Measurements from ENCODE around the gene BCL6. TPM values are rescaled to one million over a fixed set of nuclear protein-coding genes. Genes with fewer than 3 reads are reported as not detected.

Gene BCL6
- total RNA-seq (10 to 100 TPM; 25.8 to 29.7 TPM), total RNA-seq (30.5 to 42.3 reads per million in 2 donors)

- no peaks in the 10 kb centered on the region for H3K9me3 ChIP-seq (ENCODE audit: control insufficient read depth, low read length, poor library complexity, severe bottlenecking)
- DNase-seq (peak; percentile 71 to 75 (median 74)), ATAC-seq (peak; percentile 71)
- H3K4me1 Mint-ChIP-seq, result peaks cover 44% of the 10 kb centered on the region
- H3K4me3 Mint-ChIP-seq, result peak within 1 kb of the TSS; percentile 100
- H3K27ac Mint-ChIP-seq, result peak within 1 kb of the TSS; percentile 99
- peaks cover 6% of the 10 kb centered on the region for H3K36me3 Mint-ChIP-seq (ENCODE audit: low read depth)
- H3K27me3 Mint-ChIP-seq, result no peaks in the 10 kb centered on the region
Observed at GRCh38 chr3:187745201-187746058, at the start of gene BCL6. BCL6 (minus strand) TSS chr3:187745468; CDS start chr3:187733693, 11,775 bp downstream.

GRCh38 chr3:187794731-187795130 is 49.5 kb upstream of the BCL6 start:
- DNase-seq, result no peak
- Mint-ChIP-seq H3K27ac (no peak overlapping the region), H3K4me1 (peaks cover 21% of the 10 kb centered on the region), H3K36me3 (ENCODE audit: low read depth) (peaks cover 2% of the 10 kb centered on the region), H3K27me3 (no peaks in the 10 kb centered on the region), H3K4me3 (no peak overlapping the region)
- H3K9me3 ChIP-seq (ENCODE audit: control insufficient read depth, low read length, poor library complexity, severe bottlenecking), result no peaks in the 10 kb centered on the region
- ATAC-seq, result no peak

GRCh38 chr3:187793618-187794017 is 48.4 kb upstream of the BCL6 start:
- H3K27me3 Mint-ChIP-seq, result no peaks in the 10 kb centered on the region
- H3K4me1 Mint-ChIP-seq, result peaks cover 14% of the 10 kb centered on the region
- peaks cover 2% of the 10 kb centered on the region for H3K36me3 Mint-ChIP-seq (ENCODE audit: low read depth)
- H3K4me3 Mint-ChIP-seq, result no peak overlapping the region
- no peak overlapping the region for H3K27ac Mint-ChIP-seq
- DNase-seq, result no peak
- ATAC-seq, result no peak
- H3K9me3 ChIP-seq (ENCODE audit: control insufficient read depth, low read length, poor library complexity, severe bottlenecking), result no peaks in the 10 kb centered on the region

- no peak for DNase-seq
- H3K27me3 Mint-ChIP-seq, result no peaks in the 10 kb centered on the region
- no peak for ATAC-seq
- H3K36me3 Mint-ChIP-seq (ENCODE audit: low read depth), result peaks cover 2% of the 10 kb centered on the region
- no peaks in the 10 kb centered on the region for H3K9me3 ChIP-seq (ENCODE audit: control insufficient read depth, low read length, poor library complexity, severe bottlenecking)
- H3K27ac Mint-ChIP-seq, result no peak overlapping the region
- H3K4me3 Mint-ChIP-seq, result no peak overlapping the region
- H3K4me1 Mint-ChIP-seq, result peaks cover 6% of the 10 kb centered on the region
Observed at GRCh38 chr3:187792521-187792920, 47.3 kb upstream of the BCL6 start.

GRCh38 chr3:187789872-187790271 is 44.6 kb upstream of the BCL6 start:
- Mint-ChIP-seq H3K27me3 (no peaks in the 10 kb centered on the region), H3K4me1 (peaks cover 6% of the 10 kb centered on the region), H3K27ac (no peak overlapping the region), H3K36me3 (ENCODE audit: low read depth) (no peaks in the 10 kb centered on the region), H3K4me3 (no peak overlapping the region)
- DNase-seq (no peak), ATAC-seq (no peak)
- no peaks in the 10 kb centered on the region for H3K9me3 ChIP-seq (ENCODE audit: control insufficient read depth, low read length, poor library complexity, severe bottlenecking)

GRCh38 chr3:187788984-187789857 is 44.0 kb upstream of the BCL6 start:
- ATAC-seq (no peak), DNase-seq (no peak)
- no peaks in the 10 kb centered on the region for H3K36me3 Mint-ChIP-seq (ENCODE audit: low read depth)
- no peak overlapping the region for H3K27ac Mint-ChIP-seq
- peaks cover 6% of the 10 kb centered on the region for H3K4me1 Mint-ChIP-seq
- no peaks in the 10 kb centered on the region for H3K9me3 ChIP-seq (ENCODE audit: control insufficient read depth, low read length, poor library complexity, severe bottlenecking)
- H3K4me3 Mint-ChIP-seq, result no peak overlapping the region
- H3K27me3 Mint-ChIP-seq, result no peaks in the 10 kb centered on the region

- DNase-seq (no peak), ATAC-seq (no peak)
- Mint-ChIP-seq H3K4me1 (peaks cover 9% of the 10 kb centered on the region), H3K4me3 (no peak overlapping the region), H3K27me3 (no peaks in the 10 kb centered on the region), H3K27ac (no peak overlapping the region), H3K36me3 (ENCODE audit: low read depth) (no peaks in the 10 kb centered on the region)
- no peaks in the 10 kb centered on the region for H3K9me3 ChIP-seq (ENCODE audit: control insufficient read depth, low read length, poor library complexity, severe bottlenecking)
Observed at GRCh38 chr3:187783098-187783497, 37.8 kb upstream of the BCL6 start.

GRCh38 chr3:187782006-187782405 is 36.7 kb upstream of the BCL6 start:
- H3K4me3 Mint-ChIP-seq, result no peak overlapping the region
- H3K27me3 Mint-ChIP-seq, result no peaks in the 10 kb centered on the region
- peaks cover 20% of the 10 kb centered on the region for H3K4me1 Mint-ChIP-seq
- no peaks in the 10 kb centered on the region for H3K36me3 Mint-ChIP-seq (ENCODE audit: low read depth)
- no peak overlapping the region for H3K27ac Mint-ChIP-seq
- no peaks in the 10 kb centered on the region for H3K9me3 ChIP-seq (ENCODE audit: control insufficient read depth, low read length, poor library complexity, severe bottlenecking)
- DNase-seq, result no peak
- ATAC-seq, result no peak

- H3K27me3 Mint-ChIP-seq, result no peaks in the 10 kb centered on the region
- no peak overlapping the region for H3K27ac Mint-ChIP-seq
- DNase-seq (no peak), ATAC-seq (no peak)
- no peaks in the 10 kb centered on the region for H3K36me3 Mint-ChIP-seq (ENCODE audit: low read depth)
- H3K9me3 ChIP-seq (ENCODE audit: control insufficient read depth, low read length, poor library complexity, severe bottlenecking), result no peaks in the 10 kb centered on the region
- peaks cover 20% of the 10 kb centered on the region for H3K4me1 Mint-ChIP-seq
- no peak overlapping the region for H3K4me3 Mint-ChIP-seq
Observed at GRCh38 chr3:187781001-187781400, 35.7 kb upstream of the BCL6 start.

GRCh38 chr3:187778726-187779125 is 33.5 kb upstream of the BCL6 start:
- ATAC-seq, result no peak
- H3K9me3 ChIP-seq (ENCODE audit: control insufficient read depth, low read length, poor library complexity, severe bottlenecking), result no peaks in the 10 kb centered on the region
- H3K36me3 Mint-ChIP-seq (ENCODE audit: low read depth), result no peaks in the 10 kb centered on the region
- DNase-seq, result no peak
- no peaks in the 10 kb centered on the region for H3K27me3 Mint-ChIP-seq
- no peak overlapping the region for H3K4me3 Mint-ChIP-seq
- H3K4me1 Mint-ChIP-seq, result peaks cover 24% of the 10 kb centered on the region
- no peak overlapping the region for H3K27ac Mint-ChIP-seq

- Mint-ChIP-seq H3K27ac (peak overlapping the region; percentile 81), H3K4me3 (peak overlapping the region; percentile 64), H3K4me1 (peaks cover 25% of the 10 kb centered on the region), H3K27me3 (no peaks in the 10 kb centered on the region), H3K36me3 (ENCODE audit: low read depth) (no peaks in the 10 kb centered on the region)
- peak; percentile 93 for ATAC-seq
- DNase-seq, result no peak
- H3K9me3 ChIP-seq (ENCODE audit: control insufficient read depth, low read length, poor library complexity, severe bottlenecking), result no peaks in the 10 kb centered on the region
Observed at GRCh38 chr3:187777331-187777941, 32.2 kb upstream of the BCL6 start.

GRCh38 chr3:187775549-187775948 is 30.3 kb upstream of the BCL6 start:
- no peak for ATAC-seq
- no peaks in the 10 kb centered on the region for H3K9me3 ChIP-seq (ENCODE audit: control insufficient read depth, low read length, poor library complexity, severe bottlenecking)
- no peak for DNase-seq
- Mint-ChIP-seq H3K27ac (peak overlapping the region; percentile 21), H3K27me3 (no peaks in the 10 kb centered on the region), H3K4me1 (peaks cover 21% of the 10 kb centered on the region), H3K4me3 (no peak overlapping the region), H3K36me3 (ENCODE audit: low read depth) (no peaks in the 10 kb centered on the region)

GRCh38 chr3:187774185-187774789 is 29.0 kb upstream of the BCL6 start:
- H3K4me1 Mint-ChIP-seq, result peaks cover 34% of the 10 kb centered on the region

More at GRCh38 chr3:187774185-187774789, 29.0 kb upstream of the BCL6 start:
- H3K27me3 Mint-ChIP-seq, result no peaks in the 10 kb centered on the region
- no peak for ATAC-seq
- H3K9me3 ChIP-seq (ENCODE audit: control insufficient read depth, low read length, poor library complexity, severe bottlenecking), result no peaks in the 10 kb centered on the region
- no peak overlapping the region for H3K27ac Mint-ChIP-seq
- DNase-seq, result no peak
- no peaks in the 10 kb centered on the region for H3K36me3 Mint-ChIP-seq (ENCODE audit: low read depth)
- no peak overlapping the region for H3K4me3 Mint-ChIP-seq
